Endothelial cell of umbilical vein (primary cell): ENCODE results near the gene ABCC11.

Experiments
- EZH2 ChIP-seq: IDR thresholded peaks from 2 replicates; pipeline ENCODE4 v1.6.1; 2012; ENCODE audit warnings: borderline replicate concordance, low read depth, mild to moderate bottlenecking, moderate library complexity, low read length, inconsistent platforms; ENCODE audit not compliant: severe bottlenecking
- GATA2 ChIP-seq: IDR thresholded peaks from 2 replicates; pipeline ENCODE4 v1.7.0; 2011; ENCODE audit warnings: low read depth, mild to moderate bottlenecking, moderate library complexity, mixed read lengths, low read length; ENCODE audit not compliant: insufficient read length, insufficient read depth
- JUN ChIP-seq: IDR thresholded peaks from 2 replicates; pipeline ENCODE4 v1.6.1; 2011; ENCODE audit warnings: borderline replicate concordance, low read depth; ENCODE audit not compliant: insufficient read length, insufficient read depth
- MYC ChIP-seq: IDR thresholded peaks from one replicate; pipeline ENCODE4 v1.6.1; 2011; ENCODE audit warnings: mild to moderate bottlenecking, low read depth, low read length
- POLR2A ChIP-seq: IDR thresholded peaks from 2 replicates; pipeline ENCODE4 v1.6.1; 2012; ENCODE audit warnings: low read depth, mild to moderate bottlenecking, control low read depth, low read length
- TF ChIP-seq, protein P1 (sequence below), 2 donors: IDR thresholded peaks; 1 replicate in 1 of 2; 2 replicates in 1 of 2; pipeline ENCODE4 v1.5.1; 2011; ENCODE audit warnings: low read length in 2 of 2, mild to moderate bottlenecking in 2 of 2, moderate library complexity in 2 of 2, control low read depth in 1 of 2, inconsistent platforms in 1 of 2, low read depth in 1 of 2; ENCODE audit not compliant: insufficient read depth in 1 of 2; ENCODE audit errors: extremely low read depth in 1 of 2
- TF ChIP-seq, protein P2 (sequence below): IDR thresholded peaks from 2 replicates; pipeline ENCODE4 v1.6.1; 2011; ENCODE audit not compliant: insufficient read depth, insufficient read length

DNA sequence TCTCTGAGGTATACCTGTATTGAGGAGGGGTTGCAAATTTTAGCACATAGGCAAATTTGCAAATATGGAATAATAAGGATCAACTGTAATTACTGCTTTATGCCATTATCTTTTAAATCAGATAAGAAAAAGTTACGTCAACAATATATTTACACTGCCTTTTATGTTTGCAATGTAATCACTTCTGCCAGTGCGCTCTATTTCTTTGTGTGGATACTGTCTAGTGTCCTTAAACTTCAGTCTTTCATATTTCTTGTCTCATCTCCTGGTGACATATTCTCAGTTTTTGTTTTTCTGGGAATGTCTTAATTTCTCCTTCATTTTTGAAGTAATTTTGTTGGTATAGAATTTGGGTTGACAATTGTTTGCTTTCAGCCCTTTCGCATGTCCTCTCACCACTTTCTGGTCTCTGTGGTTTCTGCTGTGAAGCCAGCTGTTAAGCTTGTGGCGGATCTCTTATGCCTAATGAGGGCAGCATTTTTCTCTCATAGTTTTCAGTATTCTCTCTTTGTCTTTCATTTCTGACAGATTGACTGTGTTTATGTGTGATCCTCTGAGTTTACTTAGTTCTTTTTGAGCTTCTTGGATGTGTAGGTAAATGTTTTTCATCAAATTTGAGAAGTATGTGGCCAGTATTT lies 37.6 kb upstream of the ABCC11 start:
- TF ChIP-seq, protein P1, sequence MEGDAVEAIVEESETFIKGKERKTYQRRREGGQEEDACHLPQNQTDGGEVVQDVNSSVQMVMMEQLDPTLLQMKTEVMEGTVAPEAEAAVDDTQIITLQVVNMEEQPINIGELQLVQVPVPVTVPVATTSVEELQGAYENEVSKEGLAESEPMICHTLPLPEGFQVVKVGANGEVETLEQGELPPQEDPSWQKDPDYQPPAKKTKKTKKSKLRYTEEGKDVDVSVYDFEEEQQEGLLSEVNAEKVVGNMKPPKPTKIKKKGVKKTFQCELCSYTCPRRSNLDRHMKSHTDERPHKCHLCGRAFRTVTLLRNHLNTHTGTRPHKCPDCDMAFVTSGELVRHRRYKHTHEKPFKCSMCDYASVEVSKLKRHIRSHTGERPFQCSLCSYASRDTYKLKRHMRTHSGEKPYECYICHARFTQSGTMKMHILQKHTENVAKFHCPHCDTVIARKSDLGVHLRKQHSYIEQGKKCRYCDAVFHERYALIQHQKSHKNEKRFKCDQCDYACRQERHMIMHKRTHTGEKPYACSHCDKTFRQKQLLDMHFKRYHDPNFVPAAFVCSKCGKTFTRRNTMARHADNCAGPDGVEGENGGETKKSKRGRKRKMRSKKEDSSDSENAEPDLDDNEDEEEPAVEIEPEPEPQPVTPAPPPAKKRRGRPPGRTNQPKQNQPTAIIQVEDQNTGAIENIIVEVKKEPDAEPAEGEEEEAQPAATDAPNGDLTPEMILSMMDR (IDR thresholded peaks at IDR 0.05; ENCODE audit: extremely low read depth in 1 of 2, insufficient read depth in 1 of 2, low read depth in 1 of 2, low read length in 2 of 2) = no peak
- TF ChIP-seq JUN (no peak), POLR2A (no peak), EZH2 (no peak), GATA2 (no peak), MYC (no peak)
- TF ChIP-seq, protein P2, sequence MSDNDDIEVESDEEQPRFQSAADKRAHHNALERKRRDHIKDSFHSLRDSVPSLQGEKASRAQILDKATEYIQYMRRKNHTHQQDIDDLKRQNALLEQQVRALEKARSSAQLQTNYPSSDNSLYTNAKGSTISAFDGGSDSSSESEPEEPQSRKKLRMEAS = no peak
